ENCODE measurements around the gene SPECC1L. TPM values are rescaled to one million over a fixed set of nuclear protein-coding genes. Genes with fewer than 3 reads are reported as not detected.

SPECC1L gene
- total RNA-seq, 1 experiment from 2014 or later, result 40.8 TPM

DNA sequence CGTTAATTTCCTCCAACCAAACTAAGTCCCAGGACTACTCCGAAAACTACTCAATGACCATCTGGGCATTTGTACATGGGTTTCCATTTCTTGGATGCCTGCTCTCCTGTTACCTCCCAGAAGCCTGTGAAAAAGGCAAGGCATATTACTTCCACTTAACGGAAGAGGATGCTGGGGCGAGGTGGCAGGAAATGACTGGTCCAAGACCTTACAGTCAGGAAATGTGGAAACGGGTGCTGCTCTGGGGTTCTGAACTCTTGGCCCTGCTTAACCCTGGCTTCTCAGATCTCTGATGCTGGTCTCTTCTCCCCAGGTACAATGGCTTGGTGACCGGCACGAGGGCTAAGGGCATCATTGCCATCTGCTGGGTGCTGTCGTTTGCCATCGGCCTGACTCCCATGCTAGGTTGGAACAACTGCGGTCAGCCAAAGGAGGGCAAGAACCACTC, 169.7 kb downstream of the SPECC1L start:
- Histone ChIP-seq H3K9me3 (ENCODE audit: control insufficient read depth in 1 of 2, insufficient read depth in 1 of 2, low read depth in 1 of 2, low read length in 2 of 2) (no peaks in the 10 kb centered on the region), H3K9ac (ENCODE audit: low read length) (no peak overlapping the region), H3K9me2 (ENCODE audit: insufficient read depth) (no peaks in the 10 kb centered on the region), H3K4me1 (ENCODE audit: control insufficient read depth in 1 of 2, insufficient read depth in 2 of 2, low read length in 2 of 2) (peaks cover 2 to 3% of the 10 kb centered on the region in 2 experiments), H3K36me3 (ENCODE audit: control insufficient read depth in 1 of 2, insufficient read depth in 2 of 2, low read length in 2 of 2) (no peaks in the 10 kb centered on the region), H2AFZ (ENCODE audit: low read depth, low read length, poor library complexity, severe bottlenecking) (no peak overlapping the region), H3K27me3 (ENCODE audit: insufficient read depth, low read length) (no peaks in the 10 kb centered on the region), H3K79me2 (ENCODE audit: insufficient read depth, low read length) (no peaks in the 10 kb centered on the region), H3K27ac (ENCODE audit: low read depth, low read length) (no peak overlapping the region), H3K4me3 (replicated peaks in 1 of 2; ENCODE audit: low read depth in 1 of 2, low read length in 2 of 2) (no peak overlapping the region), H3K4me2 (ENCODE audit: low read length) (no peak overlapping the region), H4K20me1 (ENCODE audit: insufficient read depth) (no peaks in the 10 kb centered on the region)
- TF ChIP-seq SIN3A (IDR thresholded peaks at IDR 0.05; ENCODE audit: low read depth), result no peak
- no peak for TF ChIP-seq CBX3 (IDR thresholded peaks at IDR 0.05; ENCODE audit: low read depth)
- TF ChIP-seq ATF3 (IDR thresholded peaks at IDR 0.05), result no peak
- TF ChIP-seq SRF (IDR thresholded peaks at IDR 0.05; ENCODE audit: low read depth), result no peak
- TF ChIP-seq RAD21 (IDR thresholded peaks at IDR 0.05; ENCODE audit: low read depth), result no peak
- TF ChIP-seq TCF7L2 (IDR thresholded peaks at IDR 0.05; ENCODE audit: borderline replicate concordance, extremely low read depth, insufficient read depth, insufficient read length), result no peak
- no peak for TF ChIP-seq SP1 (IDR thresholded peaks at IDR 0.05; ENCODE audit: low read depth)
- no peak for TF ChIP-seq ELF1 (IDR thresholded peaks at IDR 0.05; ENCODE audit: borderline replicate concordance, low read depth)
- TF ChIP-seq POLR2A (IDR thresholded peaks at IDR 0.05; ENCODE audit: borderline replicate concordance, extremely low read depth, insufficient read depth, insufficient read length), result no peak
- no peak for TF ChIP-seq ZBTB33 (IDR thresholded peaks at IDR 0.05; ENCODE audit: extremely low read depth, insufficient replicate concordance, low read length)
- TF ChIP-seq EZH2 (IDR thresholded peaks at IDR 0.05), result no peak
- TF ChIP-seq JUND (IDR thresholded peaks at IDR 0.05), result no peak
- TF ChIP-seq EGR1 (IDR thresholded peaks at IDR 0.05; ENCODE audit: low read depth), result no peak
- ATAC-seq (no peak), DNase-seq (ENCODE audit: low read depth, low spot score) (no peak)
- intact Hi-C loops (cut with micrococcal nuclease), result no loop called here
- CTCF ChIA-PET, result no interaction called here
- no TSS peak for BruUV-seq (replicated peaks)
- POLR2A ChIA-PET, result no interaction called here
- RAD21 ChIA-PET (ENCODE audit: low non-redundant PET in 1 of 2, low total read pairs in 2 of 2, uncharacterized antibody in 2 of 2, unreplicated experiment in 2 of 2), result no interaction called here
